ENCODE measurements around the gene ADCY2.

ADCY2 gene

DNA sequence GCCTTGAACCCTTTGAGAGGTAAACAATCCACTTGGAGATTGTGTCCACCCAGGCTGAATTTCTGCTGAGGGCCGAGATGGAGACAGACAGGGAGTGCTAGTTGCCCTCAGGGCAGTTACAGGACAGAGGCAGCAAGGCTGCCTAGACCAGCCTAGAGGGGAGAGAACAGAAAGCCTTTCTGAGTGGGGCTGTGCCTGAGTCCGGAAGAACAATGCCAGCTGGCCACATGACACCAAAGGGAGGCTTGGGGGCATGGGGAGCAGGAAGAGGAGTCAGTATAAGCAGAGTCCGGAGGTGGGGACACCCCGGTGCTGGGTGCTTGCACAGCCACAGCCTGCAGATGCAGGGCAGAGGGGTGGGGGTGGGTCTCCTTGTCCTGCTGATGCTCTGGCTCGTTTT lies 309.3 kb downstream of the ADCY2 start:
- POLR2A ChIA-PET, result no interaction called here
- DNase-seq (ENCODE audit: extremely low spot score), result no peak
- no peak for TF ChIP-seq CTCF (IDR thresholded peaks at IDR 0.05; ENCODE audit: control extremely low read depth, extremely low read depth, low read depth, missing control alignments)
- CTCF ChIA-PET, result no interaction called here

DNA sequence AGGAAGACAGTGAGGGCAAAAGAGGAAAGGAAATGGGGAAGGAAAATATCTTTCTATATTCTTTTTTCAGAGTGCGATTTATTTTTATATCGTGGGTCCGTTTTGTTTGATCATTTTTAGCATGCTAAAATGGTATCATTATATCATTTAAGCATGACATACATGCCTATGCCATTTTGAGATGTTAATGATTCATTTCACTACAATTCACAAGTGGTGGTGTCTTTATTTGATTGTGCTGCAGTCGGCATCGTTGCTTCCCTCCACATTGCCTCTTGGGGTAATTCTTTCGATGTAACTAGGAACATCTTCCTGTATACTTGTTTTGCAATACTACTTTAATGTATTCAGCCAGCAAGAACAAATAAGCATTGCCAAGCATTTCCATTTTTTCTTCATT lies 309.8 kb downstream of the ADCY2 start:
- CTCF ChIA-PET, result no interaction called here
- TF ChIP-seq CTCF (IDR thresholded peaks at IDR 0.05; ENCODE audit: control extremely low read depth, extremely low read depth, low read depth, missing control alignments), result no peak
- no peak for DNase-seq (ENCODE audit: extremely low spot score)
- POLR2A ChIA-PET, result no interaction called here

- TF ChIP-seq CTCF (IDR thresholded peaks at IDR 0.05; ENCODE audit: control extremely low read depth, extremely low read depth, low read depth, missing control alignments), result no peak
- POLR2A ChIA-PET, result no interaction called here
- CTCF ChIA-PET, result no interaction called here
- DNase-seq (ENCODE audit: extremely low spot score), result no peak
These were observed 310.3 kb downstream of the ADCY2 start for GRCh38 chr5:7706256-7706655.

- ChIA-PET CTCF (no interaction called here), POLR2A (no interaction called here)
- DNase-seq (ENCODE audit: extremely low spot score), result no peak
- TF ChIP-seq CTCF (IDR thresholded peaks at IDR 0.05; ENCODE audit: control extremely low read depth, extremely low read depth, low read depth, missing control alignments), result no peak
These were observed 318.2 kb downstream of the ADCY2 start for GRCh38 chr5:7714119-7714518.

- TF ChIP-seq CTCF (IDR thresholded peaks at IDR 0.05; ENCODE audit: control extremely low read depth, extremely low read depth, low read depth, missing control alignments), result no peak
- ChIA-PET CTCF (no interaction called here), POLR2A (no interaction called here)
- DNase-seq (ENCODE audit: extremely low spot score), result no peak
These were observed 318.8 kb downstream of the ADCY2 start for GRCh38 chr5:7714697-7715096.

DNA sequence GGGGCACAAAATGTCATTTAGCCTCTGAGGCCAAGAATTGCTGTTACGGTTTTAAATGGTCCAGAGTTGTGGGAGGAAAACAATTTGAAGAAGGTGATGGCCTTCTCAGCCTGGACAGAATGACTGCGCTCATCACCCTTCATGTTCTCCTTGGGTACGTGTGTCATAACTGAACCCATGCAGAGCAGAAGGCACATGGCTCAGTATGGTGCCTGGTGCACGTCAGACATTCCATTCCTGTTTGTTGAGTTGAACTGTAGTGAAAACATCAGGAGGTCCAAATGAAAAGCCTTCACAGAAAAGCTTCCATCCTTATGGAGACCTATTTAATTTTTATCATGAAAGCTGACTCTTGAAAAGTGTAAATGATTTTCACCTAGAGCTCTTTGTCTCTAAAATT lies 321.8 kb downstream of the ADCY2 start:
- no peak for TF ChIP-seq CTCF (IDR thresholded peaks at IDR 0.05; ENCODE audit: control extremely low read depth, extremely low read depth, low read depth, missing control alignments)
- POLR2A ChIA-PET, result no interaction called here
- CTCF ChIA-PET, result interaction anchor here (1.3 kb wide), 1 partner anchor 9 kb away, joined by 3 read pairs; no protein-coding TSS in a partner anchor
- DNase-seq (ENCODE audit: extremely low spot score), result no peak

- CTCF ChIA-PET, result interaction anchor here (1.1 kb wide), 1 partner anchor 18 kb away, joined by 3 read pairs; no protein-coding TSS in a partner anchor
- POLR2A ChIA-PET, result no interaction called here
- no peak for TF ChIP-seq CTCF (IDR thresholded peaks at IDR 0.05; ENCODE audit: control extremely low read depth, extremely low read depth, low read depth, missing control alignments)
- DNase-seq (ENCODE audit: extremely low spot score), result no peak
These were observed 332.1 kb downstream of the ADCY2 start for GRCh38 chr5:7728076-7728475.
